OCI-LY7 (cell line): ENCODE measurements around the gene MARVELD3.

Source experiments
- CTCF ChIP-seq: fragments of 200-600 bp; sonication (generic); conservative IDR thresholded peaks from 2 replicates; pipeline ENCODE4 v1.5.1; 2014; ENCODE audit warnings: mild to moderate bottlenecking, antibody characterized with exemption, low read length, moderate library complexity, mixed read lengths
- EZH2phosphoT487 ChIP-seq: fragments of 200-600 bp; sonication (generic); IDR thresholded peaks from 2 replicates; pipeline ENCODE4 v1.6.1; 2018; ENCODE audit warnings: low read depth, borderline replicate concordance, mild to moderate bottlenecking, mixed run types, antibody characterized with exemption, low read length, moderate library complexity, mixed read lengths

- TF ChIP-seq CTCF (no peak), EZH2phosphoT487 (no peak)
Observed at GRCh38 chr16:71576971-71577370, 49.0 kb upstream of the MARVELD3 start, which contains the start of gene TAT.
